ENCODE results near the gene TREML4.
"Not testable (repeated sequence)": the region's sequence is repeated elsewhere in the genome, so short reads cannot be mapped to it uniquely, and the experiment has no call there.

GRCh38 chr6:41189046-41189445 is 39.1 kb upstream of the TREML4 start:
- TF ChIP-seq ZNF121 (tag by site-specific recombination; IDR thresholded peaks at IDR 0.05); PBX3 (CRISPR knock-in tag; IDR thresholded peaks at IDR 0.05); CTCF (tag by site-specific recombination; IDR thresholded peaks at IDR 0.05): not testable (repeated sequence)
